HG03103 (cell line): Measurements from ENCODE around the gene NEK9.

ENCODE experiments used
- ATAC-seq: cut with Tn5 transposase; IDR thresholded peaks from one replicate; pipeline ENCODE4 v1.9.1; 2021; ENCODE audit warnings: low read depth; ENCODE audit not compliant: unreplicated experiment

Gene NEK9

DNA sequence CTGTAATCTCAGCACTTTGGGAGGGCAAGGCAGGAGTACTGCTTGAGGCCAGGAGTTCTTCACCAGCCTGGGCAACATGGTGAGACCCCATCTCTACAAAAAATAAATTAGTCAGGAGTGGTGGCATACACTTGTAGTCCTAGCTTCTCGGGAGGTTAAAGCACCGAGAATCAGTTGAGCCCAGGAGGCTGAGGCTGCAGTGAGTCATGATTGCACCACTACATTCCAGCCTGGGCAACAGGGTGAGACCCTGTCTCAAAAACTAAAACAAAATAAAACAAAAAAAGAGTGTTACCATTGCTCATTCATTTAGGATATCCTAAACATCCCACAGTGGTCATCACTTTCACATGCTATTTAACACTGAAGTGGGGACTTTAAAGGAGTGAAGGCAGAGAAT is 7.8 kb downstream of the NEK9 start:
- no peak for ATAC-seq

DNA sequence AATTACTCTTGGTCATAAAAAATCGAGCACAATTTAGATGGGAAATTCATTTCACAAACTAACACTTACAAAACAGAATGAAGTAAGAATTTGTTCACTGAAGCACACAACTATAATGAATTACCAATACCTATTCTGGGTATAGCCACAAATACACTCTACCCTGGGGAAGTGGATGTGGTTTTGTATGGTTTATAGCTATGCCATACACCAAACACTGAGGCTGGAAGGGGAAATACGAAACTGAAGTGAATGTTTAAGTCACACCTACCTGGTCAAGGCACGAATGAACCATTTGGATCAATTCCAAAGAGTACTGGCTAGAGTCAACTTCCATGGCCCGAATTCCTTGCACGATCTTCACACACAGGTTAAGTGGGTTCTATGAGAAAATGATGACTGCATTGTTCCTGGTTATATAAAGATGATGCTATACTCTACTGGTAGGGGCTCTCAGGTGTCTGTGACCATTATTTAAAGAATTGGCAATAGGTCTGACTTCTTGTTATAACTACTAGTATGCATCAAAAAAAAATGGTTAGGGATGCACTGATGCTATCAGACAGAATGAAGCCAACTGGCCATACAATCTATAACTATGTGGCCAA is 12.8 kb downstream of the NEK9 start:
- ATAC-seq, result no peak

DNA sequence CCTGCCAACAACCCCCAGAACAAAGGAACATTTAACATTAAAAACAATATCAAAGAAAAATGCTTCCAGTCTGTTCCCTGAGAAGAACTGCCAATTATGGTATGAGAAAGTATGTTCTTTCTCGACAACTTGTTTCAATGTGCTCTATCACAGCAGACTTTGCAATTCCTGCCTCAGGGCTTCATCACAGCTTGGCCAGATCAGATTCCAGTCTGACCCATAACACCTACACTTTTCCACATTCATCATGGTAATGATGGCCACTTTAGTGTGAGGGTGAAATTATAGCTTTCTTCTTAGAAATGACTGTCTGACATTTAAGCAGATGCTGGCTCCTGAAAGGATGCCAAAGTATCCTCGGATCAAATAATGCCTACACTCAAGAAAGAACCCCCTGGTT is 17.0 kb downstream of the NEK9 start:
- no peak for ATAC-seq

DNA sequence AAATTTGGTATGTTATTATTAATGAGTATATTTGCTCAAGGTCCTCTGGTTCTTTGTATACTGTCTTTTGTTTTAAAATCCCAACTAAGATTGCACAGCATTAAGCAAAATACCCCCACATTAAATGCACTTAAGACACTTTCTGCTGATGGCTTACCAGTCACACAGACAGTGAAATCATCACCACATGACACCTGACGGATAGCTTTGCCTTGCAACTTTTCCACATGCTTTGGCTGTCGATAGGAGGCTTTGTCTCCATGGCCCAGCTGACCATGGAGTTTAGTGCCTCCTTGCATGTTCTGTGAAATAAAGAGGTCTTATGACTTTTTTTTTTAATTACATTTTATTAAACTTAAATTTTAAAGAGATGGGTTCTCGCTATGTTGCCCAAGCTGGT is 19.7 kb downstream of the NEK9 start:
- ATAC-seq, result no peak

DNA sequence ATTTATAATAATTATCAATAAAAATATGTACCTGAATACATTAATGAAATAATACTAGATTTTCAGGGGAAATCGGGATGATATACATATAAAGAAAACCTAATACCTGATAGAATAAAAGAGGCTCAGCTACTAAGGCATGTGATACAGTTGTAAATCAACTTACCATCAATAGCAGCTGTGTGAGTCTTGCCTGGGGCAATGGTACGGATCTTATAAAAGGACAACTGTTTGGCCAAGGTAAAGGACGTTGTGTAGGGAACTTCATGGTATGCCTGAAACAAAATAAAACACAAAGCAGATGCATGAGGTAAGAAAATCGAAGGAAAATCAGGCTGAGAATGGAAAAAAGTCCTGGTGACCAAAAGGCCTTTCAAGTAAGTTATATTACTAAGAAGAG is 25.4 kb downstream of the NEK9 start:
- ATAC-seq, result no peak

DNA sequence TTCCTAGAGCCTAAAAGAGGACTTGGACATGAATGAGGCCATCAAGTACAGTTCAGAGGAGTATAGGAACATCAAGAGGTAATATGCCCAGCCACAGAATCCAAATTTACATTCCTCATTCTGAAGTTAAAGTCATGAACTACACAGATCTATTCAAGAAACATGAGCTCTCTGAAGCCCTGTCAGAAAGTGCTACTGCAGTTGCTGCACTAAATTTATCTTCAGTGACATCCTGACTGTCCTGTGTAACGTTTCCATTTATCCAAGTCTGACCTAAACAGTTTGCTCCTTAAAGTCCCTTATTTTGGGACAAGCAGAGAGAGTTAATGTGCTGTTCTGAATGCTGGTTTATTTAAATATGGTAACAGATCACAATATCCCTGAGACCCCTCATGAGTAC is 28.2 kb downstream of the NEK9 start:
- no peak for ATAC-seq

DNA sequence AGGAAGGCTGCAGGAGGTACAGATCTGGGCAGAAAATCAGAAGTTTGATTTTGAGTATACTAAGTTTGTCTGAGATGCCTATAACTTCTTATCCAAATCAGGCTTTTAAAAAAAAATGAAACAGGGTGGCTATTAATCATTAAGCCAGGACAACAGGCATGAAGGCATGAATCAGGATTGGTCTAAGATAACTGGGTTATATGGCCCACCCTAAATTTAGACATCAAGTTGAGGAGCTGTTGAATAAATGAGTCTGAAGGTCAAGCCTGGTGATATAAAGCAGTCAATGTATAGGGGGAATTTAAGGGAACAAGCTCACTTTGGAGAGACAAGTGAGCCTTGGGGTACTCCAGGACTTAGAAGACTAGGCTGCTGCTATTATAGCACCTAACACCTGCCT is 28.6 kb downstream of the NEK9 start:
- ATAC-seq, result no peak

DNA sequence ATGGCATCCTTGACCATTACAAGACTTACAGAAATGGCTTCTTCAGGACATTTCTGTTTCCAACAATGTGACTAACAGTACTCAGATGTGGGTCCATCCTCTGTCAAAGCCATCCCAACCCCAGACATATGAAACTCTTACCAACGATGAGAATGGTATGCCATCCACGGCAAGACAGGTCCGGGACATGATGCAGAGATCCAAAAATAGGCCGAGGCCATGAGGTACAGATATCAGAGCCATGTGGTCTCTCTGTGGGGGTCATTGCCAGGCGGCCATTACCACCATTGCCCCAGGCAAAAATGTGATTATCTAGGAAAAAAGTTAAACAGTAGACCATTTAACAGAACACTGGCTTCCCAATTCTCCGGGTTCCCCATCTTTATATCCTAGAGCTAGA is 29.9 kb downstream of the NEK9 start:
- ATAC-seq, result no peak

DNA sequence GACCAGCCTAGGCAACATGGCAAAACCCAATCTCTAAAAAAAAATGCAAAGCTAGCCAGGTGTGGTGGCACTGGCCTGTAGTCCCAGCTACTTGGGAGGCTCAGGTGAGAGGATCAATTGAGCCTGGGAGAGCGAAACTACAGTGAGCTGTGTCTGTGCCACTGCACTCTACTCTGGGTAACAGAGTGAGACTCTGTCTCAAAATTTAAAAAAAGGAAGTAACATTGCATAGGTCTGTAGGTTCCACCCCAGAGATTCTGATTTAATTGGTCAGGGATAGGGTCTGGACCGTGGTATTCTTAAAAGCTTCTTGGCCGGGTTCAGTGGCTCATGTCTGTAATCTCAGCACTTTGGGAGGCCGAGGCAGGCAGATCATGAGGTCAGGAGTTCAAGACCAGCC is 31.2 kb downstream of the NEK9 start:
- ATAC-seq, result no peak

DNA sequence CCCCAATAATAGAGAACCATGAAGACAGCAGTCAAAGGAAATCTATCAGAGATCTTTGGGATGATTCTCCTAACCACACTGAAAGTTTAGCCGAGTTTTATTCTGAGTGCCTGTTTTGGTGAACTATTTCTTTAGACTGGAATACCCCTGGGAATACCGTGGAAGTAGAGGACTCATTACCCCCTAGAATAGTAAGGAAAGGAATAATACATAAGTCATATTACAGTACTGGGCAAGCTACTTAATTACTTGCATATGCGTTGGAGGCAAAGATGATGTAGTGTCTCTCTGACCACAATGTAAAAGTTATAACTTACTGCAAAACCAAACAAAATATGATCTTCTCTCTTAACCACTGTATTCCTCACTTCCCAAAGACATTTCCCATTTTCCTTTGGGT is 32.0 kb downstream of the NEK9 start:
- no peak for ATAC-seq

DNA sequence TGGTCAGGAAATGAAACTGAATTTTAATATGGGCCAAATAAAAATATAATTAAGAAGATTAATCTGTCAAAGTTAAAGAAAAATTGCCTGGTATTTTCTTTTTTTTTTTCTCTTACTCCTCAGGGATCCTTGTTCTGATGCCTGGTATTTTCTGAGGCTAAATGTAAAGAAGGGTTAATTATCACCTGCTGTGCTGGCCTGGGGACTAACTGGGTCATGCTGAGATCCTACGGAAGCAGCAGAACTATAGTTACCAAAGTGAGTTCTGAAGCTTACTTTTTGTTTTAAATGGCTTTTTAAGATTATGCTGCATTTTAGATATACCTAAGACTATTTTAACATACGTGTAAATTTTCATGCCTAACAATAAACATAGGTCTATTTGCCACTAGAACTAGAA is 34.1 kb downstream of the NEK9 start:
- no peak for ATAC-seq

DNA sequence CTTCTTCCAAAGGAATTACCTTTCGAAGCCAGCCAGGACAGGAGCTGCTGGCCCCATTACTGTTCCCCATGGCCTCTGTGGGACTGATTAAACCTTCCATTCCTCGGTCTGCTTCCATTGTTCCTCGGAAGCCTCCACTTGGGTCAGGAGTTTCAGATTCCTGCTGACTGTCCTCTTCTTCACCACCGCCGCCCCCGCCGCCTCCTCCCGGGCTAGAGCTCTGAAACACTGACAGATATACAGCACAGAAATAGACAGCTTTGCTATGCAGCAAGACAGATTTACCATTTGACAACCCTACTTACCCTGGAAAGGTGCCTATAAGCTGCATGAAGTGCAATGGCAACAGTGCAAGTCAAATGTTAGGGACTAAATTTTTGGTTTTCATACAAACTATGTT is 35.6 kb downstream of the NEK9 start:
- no peak for ATAC-seq

DNA sequence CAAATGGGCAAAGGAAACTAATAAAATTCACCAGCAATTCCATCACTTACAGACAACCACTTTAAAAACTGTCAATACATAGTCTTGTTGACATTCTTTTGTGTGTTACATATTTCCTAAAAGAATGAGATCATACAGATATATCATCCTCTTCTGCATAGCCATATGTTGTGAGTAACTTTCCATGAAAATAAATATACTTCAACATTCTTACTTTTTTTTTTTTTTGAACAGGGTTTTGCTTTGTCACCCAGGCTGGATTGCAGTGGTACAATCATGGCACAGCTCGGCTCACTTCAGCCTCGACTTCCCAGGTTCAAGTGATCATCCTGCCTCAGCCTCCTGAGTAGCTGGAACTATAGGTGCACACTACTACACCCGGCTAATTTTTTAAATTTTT is 36.5 kb downstream of the NEK9 start:
- no peak for ATAC-seq

DNA sequence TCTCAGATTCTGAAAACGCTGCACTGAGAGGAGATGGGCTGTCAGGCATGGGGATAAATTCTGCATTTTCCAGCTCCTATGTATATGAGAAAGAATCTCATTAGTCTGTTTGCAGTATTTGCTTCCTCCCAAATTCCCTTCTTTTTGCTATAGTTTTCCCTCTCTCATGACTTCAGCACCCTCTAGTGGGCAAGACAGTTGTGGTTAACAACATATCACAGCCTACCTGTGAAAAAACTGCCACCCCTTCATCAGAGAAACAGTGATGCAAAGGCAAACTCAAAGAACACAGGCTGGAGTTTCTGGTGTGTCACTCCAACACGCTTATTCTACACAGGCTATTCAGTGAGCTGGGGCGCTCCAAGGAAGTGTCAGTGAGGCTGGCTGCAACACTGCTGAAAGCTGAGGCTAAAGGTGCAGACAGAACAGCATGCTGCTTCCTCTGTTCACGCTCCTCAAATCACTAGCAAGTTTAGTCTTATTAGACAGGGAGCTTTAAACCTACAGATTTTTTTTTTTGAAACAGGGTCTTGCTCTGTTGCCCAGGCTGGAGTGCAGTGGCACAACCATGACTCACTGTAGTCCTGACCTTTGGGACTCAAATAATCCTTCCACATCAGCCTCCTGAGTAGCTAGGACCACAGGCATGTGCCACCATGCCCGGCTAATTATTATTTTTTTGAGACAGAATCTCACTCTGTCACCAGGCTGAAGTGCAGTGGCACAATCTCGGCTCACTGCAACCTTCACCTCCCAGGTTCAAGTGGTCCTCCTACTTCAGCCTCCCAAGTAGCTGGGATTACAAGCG is 38.1 kb downstream of the NEK9 start:
- no peak for ATAC-seq

DNA sequence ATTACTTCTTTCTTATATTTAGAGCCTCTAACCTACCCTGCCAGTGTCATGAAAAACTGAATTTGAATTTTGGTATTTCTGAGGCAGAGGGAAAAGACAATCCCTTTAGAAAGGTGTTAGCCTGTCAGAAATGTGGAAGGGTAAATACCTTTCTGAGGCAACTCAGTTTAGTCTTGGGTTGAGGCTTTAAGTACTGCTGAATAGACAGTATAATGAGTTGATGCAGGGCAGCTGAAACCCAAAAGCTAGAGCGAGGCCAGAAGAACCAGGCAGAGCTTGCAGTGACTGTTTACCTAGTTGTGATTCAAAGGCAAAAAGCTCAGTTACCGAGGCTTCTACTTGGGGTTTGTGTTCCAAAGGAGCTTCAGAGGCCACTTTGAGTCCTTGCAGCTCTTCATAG is 38.7 kb downstream of the NEK9 start:
- ATAC-seq, result no peak

DNA sequence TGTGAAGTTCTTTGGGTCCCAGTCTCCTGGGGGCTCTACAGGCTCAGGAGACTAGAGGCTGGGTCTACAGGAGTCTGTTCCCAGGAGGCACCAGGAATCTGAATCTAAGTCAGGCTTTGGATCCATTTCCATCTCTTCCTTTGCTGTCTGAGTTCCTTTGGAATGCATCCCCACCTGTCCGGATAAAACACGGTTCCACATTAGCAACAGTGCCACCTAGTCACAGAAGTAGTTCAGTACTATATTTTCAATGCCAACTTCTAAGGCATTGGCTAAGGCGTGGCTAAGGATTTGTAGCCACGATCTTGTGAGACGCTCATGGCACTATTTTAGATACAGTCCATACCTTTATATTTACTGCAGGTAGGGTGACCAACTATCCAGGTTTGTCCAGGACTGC is 42.3 kb downstream of the NEK9 start:
- ATAC-seq, result no peak

DNA sequence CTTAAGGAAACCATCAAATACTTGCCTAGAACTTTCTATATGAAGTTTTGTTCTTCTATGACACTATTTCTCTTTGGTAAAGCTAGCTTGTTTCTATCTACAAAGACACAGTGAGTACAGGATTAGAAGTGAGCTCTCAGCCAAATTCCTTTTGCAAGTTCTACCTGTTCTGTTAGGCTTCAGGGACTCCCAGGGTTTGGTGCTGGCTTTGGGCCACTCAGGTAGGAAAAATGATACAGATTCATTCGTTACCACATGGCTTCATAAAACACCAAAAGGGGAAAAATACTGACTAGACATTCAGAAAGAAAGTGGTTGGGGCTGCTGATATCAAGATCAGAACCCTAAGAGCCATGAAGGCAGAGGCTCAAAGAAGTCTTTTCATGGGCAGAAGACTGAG is 43.6 kb downstream of the NEK9 start:
- ATAC-seq, result no peak

DNA sequence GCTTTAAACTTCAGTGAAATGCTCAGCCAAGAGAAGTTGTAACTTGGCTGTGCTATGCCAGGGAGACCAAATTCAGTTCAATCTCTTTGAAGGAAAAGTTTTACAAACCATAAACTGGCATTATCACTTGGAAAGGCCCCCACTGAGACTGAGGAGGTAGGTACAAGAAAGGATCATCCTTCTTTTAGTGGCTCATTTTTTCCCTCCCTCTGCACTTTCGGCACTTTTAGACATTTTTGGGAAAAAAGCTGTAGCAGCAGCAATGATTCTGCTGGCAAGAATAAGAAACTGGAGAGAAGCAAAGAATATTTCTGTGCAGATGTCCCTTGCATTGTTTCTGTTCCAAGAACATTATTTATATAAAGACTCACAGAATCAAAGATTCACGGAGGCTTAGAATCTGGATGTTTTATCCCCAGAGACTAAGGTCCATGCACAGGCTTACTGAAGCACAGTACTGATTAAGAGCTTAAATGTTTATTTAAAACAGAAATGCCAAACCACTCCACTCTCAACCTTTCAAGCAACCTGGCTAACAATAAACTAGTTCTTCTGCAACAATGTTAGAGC is 45.1 kb downstream of the NEK9 start:
- ATAC-seq, result no peak

DNA sequence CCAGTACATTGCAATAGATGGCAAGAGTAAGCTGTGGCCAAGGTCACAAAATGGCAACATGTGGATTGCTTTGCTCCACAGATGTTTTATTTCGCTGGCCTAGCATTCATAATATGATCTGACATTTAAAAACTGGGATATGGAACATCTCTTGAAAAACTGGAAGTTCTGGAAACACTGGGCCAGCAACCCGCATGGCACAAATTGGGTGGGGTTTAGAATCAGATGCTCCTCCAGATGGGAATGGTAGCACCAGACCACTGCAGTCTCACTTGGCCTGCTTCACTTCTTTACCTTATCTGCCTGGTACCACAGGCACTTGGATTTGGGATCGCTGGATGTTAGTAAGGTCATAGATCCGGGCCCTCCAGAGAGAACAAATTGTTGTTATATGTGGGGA is 47.3 kb downstream of the NEK9 start:
- ATAC-seq, result no peak

DNA sequence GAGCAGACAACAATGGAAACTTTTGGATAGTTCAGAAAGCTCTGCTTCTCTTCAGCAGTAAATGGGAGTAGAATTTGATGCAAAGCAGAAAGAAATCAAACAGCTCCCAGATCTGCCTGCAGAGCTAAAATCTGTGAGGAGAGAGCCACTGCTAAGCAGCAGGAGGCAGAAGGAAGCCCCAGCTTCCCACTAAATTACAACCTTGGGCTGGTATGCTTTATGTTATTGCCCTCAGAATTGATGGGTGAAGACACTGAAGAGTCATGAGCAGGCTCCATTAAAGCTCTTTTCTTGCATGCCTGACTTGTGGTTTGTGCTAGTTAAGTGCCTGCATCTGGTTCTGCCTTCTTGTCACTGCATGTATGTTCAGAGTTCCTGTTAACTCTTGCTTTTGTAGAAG is 49.1 kb downstream of the NEK9 start:
- no peak for ATAC-seq

DNA sequence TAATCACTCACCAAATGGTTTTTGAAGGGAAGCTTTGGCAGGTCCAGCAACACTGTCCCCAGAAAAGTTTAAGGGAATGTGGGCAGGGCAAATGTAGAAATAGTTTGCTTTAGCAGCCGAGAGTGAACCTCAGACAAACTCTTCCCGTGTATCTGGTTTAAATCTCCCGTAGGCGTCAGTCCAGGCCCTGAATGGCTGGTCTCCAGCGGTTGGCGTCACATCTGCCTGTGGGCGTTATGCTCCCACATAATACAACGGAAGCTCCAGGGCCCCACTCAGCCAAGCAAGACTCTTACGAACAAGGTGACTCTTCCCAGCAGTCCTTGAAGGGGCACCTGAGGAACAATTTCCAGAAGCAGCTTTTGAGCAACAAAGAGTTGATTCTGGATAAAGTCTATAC is 56.5 kb downstream of the NEK9 start:
- no peak for ATAC-seq

DNA sequence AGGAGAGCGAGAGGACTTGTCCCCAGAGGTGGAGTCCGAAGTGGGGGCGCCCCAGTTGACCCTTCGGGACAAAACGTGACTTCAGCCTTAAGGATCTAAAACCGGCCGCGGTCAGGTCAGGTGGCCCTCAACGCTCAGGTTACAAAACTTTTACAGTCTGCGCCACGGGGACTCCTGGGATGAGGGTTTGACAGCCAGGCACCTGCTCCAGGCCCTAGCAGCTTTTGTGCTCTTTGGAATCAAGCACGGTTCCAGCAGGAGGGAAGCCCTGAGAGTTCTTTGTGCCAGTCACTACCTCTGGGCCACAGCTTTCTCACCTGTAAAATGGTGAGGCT is 57.1 kb downstream of the NEK9 start:
- no peak for ATAC-seq
